HepG2 (cell line): ENCODE measurements around the gene SLC13A3. TPM values are rescaled to one million over a fixed set of nuclear protein-coding genes. Genes with fewer than 3 reads are reported as not detected.

Experiments used
- AKAP8 ChIP-seq: sonication (generic); formaldehyde crosslinking; IDR thresholded peaks from 2 replicates; pipeline ENCODE4 v1.5.1; 2020; ENCODE audit warnings: mild to moderate bottlenecking, missing genetic modification reagents
- ARNT2 ChIP-seq: sonication (generic); formaldehyde crosslinking; IDR thresholded peaks from 2 replicates; pipeline ENCODE4 v1.8.0; 2022; ENCODE audit warnings: mild to moderate bottlenecking, low read depth, missing genetic modification reagents, moderate library complexity
- CBX1 ChIP-seq: IDR thresholded peaks from one replicate; pipeline ENCODE4 v1.6.1; 2016; ENCODE audit warnings: antibody characterized with exemption, low read depth
- CEBPG ChIP-seq: IDR thresholded peaks from 2 replicates; pipeline ENCODE4 v1.6.1; 2016
- GMEB2 ChIP-seq: IDR thresholded peaks from 2 replicates; pipeline ENCODE4 v1.6.1; 2016; ENCODE audit warnings: missing biosample characterization, missing genetic modification reagents, low read depth
- KMT2B ChIP-seq: IDR thresholded peaks from 2 replicates; pipeline ENCODE4 v1.6.1; 2016; ENCODE audit warnings: missing genetic modification reagents, missing compliant biosample characterization
- MAF1 ChIP-seq: sonication (generic); formaldehyde crosslinking; IDR thresholded peaks from 2 replicates; pipeline ENCODE4 v1.5.0; 2020; ENCODE audit warnings: missing genetic modification reagents, borderline replicate concordance
- PLSCR1 ChIP-seq: sonication (generic); formaldehyde crosslinking; IDR thresholded peaks from 2 replicates; pipeline ENCODE4 v1.5.0; 2020; ENCODE audit warnings: missing genetic modification reagents, mild to moderate bottlenecking, borderline replicate concordance
- PRDM10 ChIP-seq: sonication (generic); formaldehyde crosslinking; IDR thresholded peaks from 2 replicates; pipeline ENCODE4 v1.4.0; 2020; ENCODE audit warnings: low read depth, missing genetic modification reagents
- RARA ChIP-seq: IDR thresholded peaks from 2 replicates; pipeline ENCODE4 v1.6.1; 2016; ENCODE audit warnings: missing genetic modification reagents, missing compliant biosample characterization
- SRSF9 ChIP-seq: fragments of 200-400 bp; formaldehyde crosslinking; IDR thresholded peaks from 2 replicates; pipeline ENCODE4 v1.6.1; 2018; ENCODE audit warnings: borderline replicate concordance, mild to moderate bottlenecking, low read depth, low read length; ENCODE audit not compliant: insufficient read depth, poor library complexity, severe bottlenecking
- STAG1 ChIP-seq: sonication (generic); formaldehyde crosslinking; IDR thresholded peaks from 2 replicates; pipeline ENCODE4 v1.4.0; 2020; ENCODE audit warnings: missing genetic modification reagents
- SUZ12 ChIP-seq: fragments of 150-350 bp; IDR thresholded peaks from 2 replicates; pipeline ENCODE4 v1.6.1; 2014; ENCODE audit warnings: low read depth, low read length
- TEAD2 ChIP-seq: sonication (generic); formaldehyde crosslinking; IDR thresholded peaks from 2 replicates; pipeline ENCODE4 v1.9.0; 2021; ENCODE audit warnings: missing genetic modification reagents
- ZMAT5 ChIP-seq: sonication (generic); formaldehyde crosslinking; IDR thresholded peaks from 2 replicates; pipeline ENCODE4 v1.5.0; 2020; ENCODE audit warnings: mild to moderate bottlenecking, low read depth, missing genetic modification reagents, borderline replicate concordance
- ZNF17 ChIP-seq: sonication (generic); formaldehyde crosslinking; IDR thresholded peaks from 2 replicates; pipeline ENCODE4 v1.5.0; 2020; ENCODE audit warnings: mild to moderate bottlenecking, missing genetic modification reagents
- ZNF292 ChIP-seq: sonication (generic); formaldehyde crosslinking; IDR thresholded peaks from 2 replicates; pipeline ENCODE4 v1.8.1; 2022; ENCODE audit warnings: mild to moderate bottlenecking, low read depth, missing genetic modification reagents, borderline replicate concordance
- ZNF414 ChIP-seq: sonication (generic); formaldehyde crosslinking; IDR thresholded peaks from 2 replicates; pipeline ENCODE4 v1.5.0; 2020; ENCODE audit warnings: missing genetic modification reagents
- ZNF7 ChIP-seq: IDR thresholded peaks from 2 replicates; pipeline ENCODE4 v1.6.1; 2016; ENCODE audit warnings: missing biosample characterization, missing genetic modification reagents
- ZNF777 ChIP-seq: sonication (generic); formaldehyde crosslinking; IDR thresholded peaks from 2 replicates; pipeline ENCODE4 v1.4.0; 2020; ENCODE audit warnings: missing genetic modification reagents
- polyA plus RNA-seq, 8 experiments: library from polyadenylated mRNA; depleted of rRNA in 3 of 8; stranded (reverse) in 7 of 8; unstranded in 1 of 8; fragments of >200 nt; fragmentation: Illumina TruSeq in 4 of 8; extraction: Trizol in 4 of 8; gene quantifications; 2 replicates each; pipeline versions ENCODE4 v1.2.1 to v1.2.3, GENCODE V29; 2011 to 2016; ENCODE audit warnings: low read depth in 4 of 8, missing spikeins in 1 of 8, mixed read lengths in 1 of 8; ENCODE audit not compliant: insufficient read depth in 1 of 8
- total RNA-seq, 5 experiments: library from RNA; depleted of rRNA; stranded (reverse); fragments of >200 nt; fragmentation: Illumina TruSeq; extraction: Trizol; gene quantifications; 2 replicates each; pipeline ENCODE4 v1.2.3, GENCODE V29; 2016; ENCODE audit warnings: low read depth in 1 of 5
- TF ChIP-seq, protein P1 (sequence below): sonication (generic); formaldehyde crosslinking; IDR thresholded peaks from 2 replicates; pipeline ENCODE4 v1.8.0; 2022; ENCODE audit warnings: mild to moderate bottlenecking, missing genetic modification reagents, moderate library complexity

The SLC13A3 gene
- total and polyA plus RNA-seq, 2 of the 13 experiments (the other 11 are each of a cell fraction or from before 2014, with no cell fraction given): 66.5 to 76.0 TPM

- TF ChIP-seq PLSCR1 (no peak), CEBPG (peak; percentile 89), ZNF7 (CRISPR knock-in tag) (no peak), ZNF292 (CRISPR knock-in tag) (peak; percentile 86; the same call in 1 of the 2 replicates), AKAP8 (CRISPR knock-in tag) (no peak), KMT2B (CRISPR knock-in tag) (no peak; the same call in 1 of the 2 replicates), SRSF9 (no peak), MAF1 (CRISPR knock-in tag) (no peak; the same call in 1 of the 2 replicates), ZNF777 (0 out of 2 replicates have a peak, but pooled peaks have one; percentile 31), CBX1 (peak; percentile 47), ZMAT5 (no peak), GMEB2 (CRISPR knock-in tag) (no peak; the same call in 1 of the 2 replicates), ARNT2 (CRISPR knock-in tag) (peak; percentile 92), ZNF414 (CRISPR knock-in tag) (0 out of 2 replicates have a peak, but pooled peaks have one; percentile 14), ZNF17 (CRISPR knock-in tag) (no peak), RARA (CRISPR knock-in tag) (peak; percentile 97), TEAD2 (CRISPR knock-in tag) (no peak), STAG1 (peak; percentile 47), PRDM10 (CRISPR knock-in tag) (peak; percentile 79; the same call in 1 of the 2 replicates), SUZ12 (no peak)
- TF ChIP-seq, protein P1, sequence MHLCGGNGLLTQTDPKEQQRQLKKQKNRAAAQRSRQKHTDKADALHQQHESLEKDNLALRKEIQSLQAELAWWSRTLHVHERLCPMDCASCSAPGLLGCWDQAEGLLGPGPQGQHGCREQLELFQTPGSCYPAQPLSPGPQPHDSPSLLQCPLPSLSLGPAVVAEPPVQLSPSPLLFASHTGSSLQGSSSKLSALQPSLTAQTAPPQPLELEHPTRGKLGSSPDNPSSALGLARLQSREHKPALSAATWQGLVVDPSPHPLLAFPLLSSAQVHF (CRISPR knock-in tag): no peak
These were observed 19.6 kb upstream of the SLC13A3 start (continued) for GRCh38 chr20:46670585-46671584.
